Esophagus (tissue), 2 donors: ENCODE data around the gene GALNT6. TPM values are rescaled to one million over a fixed set of nuclear protein-coding genes. Genes with fewer than 3 reads are reported as not detected.

Experiments
- H3K27ac ChIP-seq, 2 donors: one replicate each; pipeline ENCODE4 v1.5.1; 2013; ENCODE audit warnings: low read depth in 2 of 2, mild to moderate bottlenecking in 2 of 2, inconsistent platforms in 1 of 2, low read length in 1 of 2, moderate library complexity in 1 of 2
- H3K27me3 ChIP-seq, 2 donors: one replicate each; pipeline ENCODE4 v1.6.1; 2013; ENCODE audit warnings: low read length in 2 of 2, control low read depth in 1 of 2, mild to moderate bottlenecking in 1 of 2; ENCODE audit not compliant: insufficient read depth in 2 of 2, control insufficient read depth in 1 of 2
- H3K36me3 ChIP-seq, 2 donors: one replicate each; pipeline ENCODE4 v1.6.1; 2013; ENCODE audit warnings: low read length in 1 of 2; ENCODE audit not compliant: control insufficient read depth in 2 of 2, insufficient read depth in 2 of 2
- H3K4me1 ChIP-seq, 2 donors: one replicate each; pipeline ENCODE4 v1.6.1; 2013; ENCODE audit warnings: low read length in 1 of 2; ENCODE audit not compliant: control insufficient read depth in 2 of 2, insufficient read depth in 2 of 2
- H3K4me3 ChIP-seq, 2 donors: one replicate each; pipeline ENCODE4 v1.5.1; 2013; ENCODE audit warnings: low read length in 2 of 2, mild to moderate bottlenecking in 2 of 2, low read depth in 1 of 2, moderate library complexity in 1 of 2
- H3K9me3 ChIP-seq, 2 donors: one replicate each; pipeline ENCODE4 v1.6.1; 2013; ENCODE audit warnings: mild to moderate bottlenecking in 2 of 2, low read depth in 1 of 2, low read length in 1 of 2, moderate library complexity in 1 of 2; ENCODE audit not compliant: control insufficient read depth in 2 of 2, insufficient read depth in 1 of 2
- WGBS, 2 donors: extraction: QIAGEN DNeasy Blood & Tissue Kit; methylation state at CpG; one replicate each; pipeline ENCODE4 v1.1.7; 2013; 5-methylcytosine and 5-hydroxymethylcytosine counted together
- polyA plus RNA-seq, 2 donors: library from polyadenylated mRNA; stranded (reverse); fragments of 200-250 nt; gene quantifications; one replicate each; pipeline ENCODE4 v1.2.3, GENCODE V29; 2013
- donor health status: healthy with polysubstance abuse.
- donor health status: Bipolar disorder and iron deficiency.

Gene GALNT6
- polyA plus RNA-seq, 2 donors = 0.94 to 1.1 TPM

GRCh38 chr12:51388846-51389245 lies 2.4 kb downstream of the GALNT6 start:
- Histone ChIP-seq H3K4me3 (no peak overlapping the region), H3K36me3 (no peaks in the 10 kb centered on the region), H3K27me3 (no peaks in the 10 kb centered on the region), H3K9me3 (no peaks in the 10 kb centered on the region), H3K4me1 (peaks cover 0 to 3% of the 10 kb centered on the region in 2 donors), H3K27ac (no peak overlapping the region)
- WGBS, 2 donors = 85 to 89% methylated on average over 5 of the region's 5 CpGs

- no peaks in the 10 kb centered on the region for H3K36me3 ChIP-seq
- H3K9me3 ChIP-seq = no peaks in the 10 kb centered on the region
- H3K27me3 ChIP-seq = no peaks in the 10 kb centered on the region
- H3K4me1 ChIP-seq = peaks cover 0 to 3% of the 10 kb centered on the region in 2 donors
- no peak overlapping the region for H3K4me3 ChIP-seq
- no peak overlapping the region for H3K27ac ChIP-seq
- WGBS, 2 donors = 47 to 64% methylated on average over 10 of the region's 10 CpGs
Observed at GRCh38 chr12:51388069-51388799, 3.0 kb downstream of the GALNT6 start.

GRCh38 chr12:51386351-51386750 lies 4.9 kb downstream of the GALNT6 start:
- H3K9me3 ChIP-seq = no peaks in the 10 kb centered on the region
- H3K4me1 ChIP-seq = peaks cover 0 to 3% of the 10 kb centered on the region in 2 donors
- no peak overlapping the region for H3K27ac ChIP-seq
- 77 to 79% methylated on average over 4 of the region's 4 CpGs for WGBS, 2 donors
- no peak overlapping the region for H3K4me3 ChIP-seq
- no peaks in the 10 kb centered on the region for H3K36me3 ChIP-seq
- H3K27me3 ChIP-seq = no peaks in the 10 kb centered on the region

GRCh38 chr12:51383269-51383905 lies 7.8 kb downstream of the GALNT6 start:
- Histone ChIP-seq H3K9me3 (no peaks in the 10 kb centered on the region), H3K27me3 (no peaks in the 10 kb centered on the region), H3K4me3 (no peak overlapping the region), H3K4me1 (no peaks in the 10 kb centered on the region), H3K36me3 (peaks cover 0 to 4% of the 10 kb centered on the region in 2 donors), H3K27ac (no peak overlapping the region)
- 69 to 71% methylated on average over 6 of the region's 6 CpGs for WGBS, 2 donors

GRCh38 chr12:51382173-51382572 lies 9.0 kb downstream of the GALNT6 start:
- no peaks in the 10 kb centered on the region for H3K27me3 ChIP-seq
- 92 to 93% methylated on average over 7 of the region's 7 CpGs for WGBS, 2 donors
- no peak overlapping the region for H3K4me3 ChIP-seq
- peaks cover 0 to 4% of the 10 kb centered on the region in 2 donors for H3K36me3 ChIP-seq
- no peaks in the 10 kb centered on the region for H3K9me3 ChIP-seq
- H3K27ac ChIP-seq = no peak overlapping the region
- H3K4me1 ChIP-seq = no peaks in the 10 kb centered on the region

- Histone ChIP-seq H3K36me3 (peaks cover 0 to 4% of the 10 kb centered on the region in 2 donors), H3K27me3 (no peaks in the 10 kb centered on the region), H3K4me3 (no peak overlapping the region), H3K27ac (no peak overlapping the region), H3K9me3 (no peaks in the 10 kb centered on the region), H3K4me1 (no peaks in the 10 kb centered on the region)
- WGBS, 2 donors = 31 to 48% methylated on average over 5 of the region's 5 CpGs
Observed at GRCh38 chr12:51381226-51382079, 9.8 kb downstream of the GALNT6 start.

- Histone ChIP-seq H3K4me3 (no peak overlapping the region), H3K27me3 (no peaks in the 10 kb centered on the region), H3K9me3 (no peaks in the 10 kb centered on the region), H3K27ac (no peak overlapping the region), H3K36me3 (peaks cover 0 to 4% of the 10 kb centered on the region in 2 donors), H3K4me1 (no peaks in the 10 kb centered on the region)
- WGBS, 2 donors = 92 to 95% methylated on average over 11 of the region's 11 CpGs
Observed at GRCh38 chr12:51379571-51379970, 11.6 kb downstream of the GALNT6 start.

GRCh38 chr12:51378749-51379148 lies 12.5 kb downstream of the GALNT6 start:
- Histone ChIP-seq H3K27me3 (no peaks in the 10 kb centered on the region), H3K4me3 (no peak overlapping the region), H3K4me1 (no peaks in the 10 kb centered on the region), H3K27ac (no peak overlapping the region), H3K36me3 (peaks cover 0 to 4% of the 10 kb centered on the region in 2 donors), H3K9me3 (no peaks in the 10 kb centered on the region)
- WGBS, 2 donors = 84 to 92% methylated on average over 2 of the region's 2 CpGs

GRCh38 chr12:51377099-51377984 lies 13.9 kb downstream of the GALNT6 start:
- H3K4me1 ChIP-seq = no peaks in the 10 kb centered on the region
- no peaks in the 10 kb centered on the region for H3K9me3 ChIP-seq
- H3K27ac ChIP-seq = no peak overlapping the region
- H3K36me3 ChIP-seq = peaks cover 0 to 4% of the 10 kb centered on the region in 2 donors
- no peak overlapping the region for H3K4me3 ChIP-seq
- H3K27me3 ChIP-seq = no peaks in the 10 kb centered on the region
- 90 to 91% methylated on average over 11 of the region's 11 CpGs for WGBS, 2 donors
